WERI-Rb-1 (cell line): Measurements from ENCODE around the gene CDH4.

Experiments
- DNase-seq: peaks from one replicate; pipeline ENCODE4 v3.0.0-alpha.2; 2020
- H3K27ac ChIP-seq: fragments of 250-450 bp; sonication (Bioruptor Pico); 2 replicates; pipeline ENCODE4 v1.5.1; 2020; ENCODE audit warnings: mild to moderate bottlenecking, moderate library complexity
- H3K27me3 ChIP-seq: fragments of 250-450 bp; sonication (Bioruptor Pico); 2 replicates; pipeline ENCODE4 v1.5.1; 2021; ENCODE audit warnings: mild to moderate bottlenecking, low read depth, moderate library complexity; ENCODE audit not compliant: insufficient read depth, severe bottlenecking
- H3K36me3 ChIP-seq: fragments of 250-450 bp; sonication (Bioruptor Pico); 2 replicates; pipeline ENCODE4 v1.5.1; 2020; ENCODE audit warnings: mild to moderate bottlenecking, moderate library complexity
- H3K4me3 ChIP-seq: 2 replicates; pipeline ENCODE4 v1.5.1; 2011; ENCODE audit warnings: low read depth, mild to moderate bottlenecking, control low read depth, low read length
- H3K9me3 ChIP-seq: fragments of 250-450 bp; sonication (Bioruptor Pico); 2 replicates; pipeline ENCODE4 v1.5.1; 2021; ENCODE audit warnings: mild to moderate bottlenecking, moderate library complexity; ENCODE audit not compliant: severe bottlenecking
- TF ChIP-seq, protein P1 (sequence below): IDR thresholded peaks from 2 replicates; pipeline ENCODE4 v1.5.1; 2011; ENCODE audit warnings: low read depth, mild to moderate bottlenecking, control low read depth, inconsistent platforms, low read length

Gene CDH4

DNA sequence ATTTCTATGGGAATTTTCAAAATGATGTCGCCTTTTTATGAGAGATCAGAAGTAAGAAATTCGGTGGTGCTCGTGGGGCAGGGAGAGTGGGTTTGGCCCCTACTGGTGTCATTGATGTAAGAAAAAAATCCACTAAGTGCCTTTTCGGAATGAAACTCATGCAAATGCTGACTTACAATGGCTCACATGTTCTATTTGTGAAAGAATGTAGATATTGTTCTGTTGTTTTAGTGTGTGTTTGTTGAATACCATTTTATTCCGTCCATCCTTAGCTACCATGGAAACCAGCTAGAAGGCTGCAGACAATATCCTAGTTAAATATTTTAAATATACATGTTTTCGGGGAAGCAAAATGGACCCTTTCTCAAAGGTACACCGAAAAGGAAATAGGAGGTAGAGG lies 508.7 kb downstream of the CDH4 start:
- peaks cover 98% of the 10 kb centered on the region for H3K27me3 ChIP-seq
- TF ChIP-seq, protein P1, sequence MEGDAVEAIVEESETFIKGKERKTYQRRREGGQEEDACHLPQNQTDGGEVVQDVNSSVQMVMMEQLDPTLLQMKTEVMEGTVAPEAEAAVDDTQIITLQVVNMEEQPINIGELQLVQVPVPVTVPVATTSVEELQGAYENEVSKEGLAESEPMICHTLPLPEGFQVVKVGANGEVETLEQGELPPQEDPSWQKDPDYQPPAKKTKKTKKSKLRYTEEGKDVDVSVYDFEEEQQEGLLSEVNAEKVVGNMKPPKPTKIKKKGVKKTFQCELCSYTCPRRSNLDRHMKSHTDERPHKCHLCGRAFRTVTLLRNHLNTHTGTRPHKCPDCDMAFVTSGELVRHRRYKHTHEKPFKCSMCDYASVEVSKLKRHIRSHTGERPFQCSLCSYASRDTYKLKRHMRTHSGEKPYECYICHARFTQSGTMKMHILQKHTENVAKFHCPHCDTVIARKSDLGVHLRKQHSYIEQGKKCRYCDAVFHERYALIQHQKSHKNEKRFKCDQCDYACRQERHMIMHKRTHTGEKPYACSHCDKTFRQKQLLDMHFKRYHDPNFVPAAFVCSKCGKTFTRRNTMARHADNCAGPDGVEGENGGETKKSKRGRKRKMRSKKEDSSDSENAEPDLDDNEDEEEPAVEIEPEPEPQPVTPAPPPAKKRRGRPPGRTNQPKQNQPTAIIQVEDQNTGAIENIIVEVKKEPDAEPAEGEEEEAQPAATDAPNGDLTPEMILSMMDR, result no peak
- H3K36me3 ChIP-seq, result no peaks in the 10 kb centered on the region

DNA sequence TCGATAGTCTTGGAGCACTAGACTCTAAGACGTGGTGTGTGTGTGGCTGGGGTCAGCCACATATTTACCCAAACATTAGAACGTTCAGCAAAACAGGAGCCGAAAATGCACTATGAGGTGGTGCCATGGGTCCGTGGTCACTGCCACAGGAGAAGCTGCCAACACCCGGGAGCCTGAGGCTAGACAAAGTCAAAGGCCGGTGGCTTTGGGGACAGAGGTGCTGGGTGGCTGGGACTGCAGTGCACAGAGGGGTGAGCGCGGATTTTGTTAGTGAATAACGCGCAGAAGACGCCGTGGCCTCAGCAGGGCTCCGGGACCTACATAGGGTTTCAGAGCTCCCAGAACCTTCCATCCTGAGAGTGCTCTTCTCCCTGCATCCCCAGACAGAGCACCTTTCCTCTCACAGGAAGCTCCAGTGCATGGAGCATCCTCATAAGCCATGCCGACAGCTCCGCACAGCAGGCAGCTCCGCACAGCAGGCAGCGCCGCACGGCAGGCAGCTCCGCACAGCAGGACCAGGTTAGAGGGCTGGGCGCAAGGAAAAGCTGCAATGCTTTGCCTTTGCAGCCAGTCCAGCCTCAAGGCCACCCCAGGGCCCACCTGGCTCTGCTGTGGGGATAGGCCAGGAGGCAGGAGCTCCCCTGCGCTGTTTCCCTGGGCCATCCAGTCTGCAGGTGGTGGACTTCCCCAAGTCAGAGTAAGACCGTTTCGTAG lies 509.5 kb downstream of the CDH4 start:
- Histone ChIP-seq H3K4me3 (no peak overlapping the region), H3K27me3 (peaks cover 99% of the 10 kb centered on the region), H3K36me3 (no peaks in the 10 kb centered on the region), H3K9me3 (no peaks in the 10 kb centered on the region), H3K27ac (no peak overlapping the region)
- TF ChIP-seq, protein P1, result no peak
- no peak for DNase-seq

More for the DNA sequence above, 508.7 kb downstream of the CDH4 start:
- Histone ChIP-seq H3K9me3 (no peaks in the 10 kb centered on the region), H3K4me3 (no peak overlapping the region), H3K27ac (no peak overlapping the region)
- DNase-seq, result no peak

DNA sequence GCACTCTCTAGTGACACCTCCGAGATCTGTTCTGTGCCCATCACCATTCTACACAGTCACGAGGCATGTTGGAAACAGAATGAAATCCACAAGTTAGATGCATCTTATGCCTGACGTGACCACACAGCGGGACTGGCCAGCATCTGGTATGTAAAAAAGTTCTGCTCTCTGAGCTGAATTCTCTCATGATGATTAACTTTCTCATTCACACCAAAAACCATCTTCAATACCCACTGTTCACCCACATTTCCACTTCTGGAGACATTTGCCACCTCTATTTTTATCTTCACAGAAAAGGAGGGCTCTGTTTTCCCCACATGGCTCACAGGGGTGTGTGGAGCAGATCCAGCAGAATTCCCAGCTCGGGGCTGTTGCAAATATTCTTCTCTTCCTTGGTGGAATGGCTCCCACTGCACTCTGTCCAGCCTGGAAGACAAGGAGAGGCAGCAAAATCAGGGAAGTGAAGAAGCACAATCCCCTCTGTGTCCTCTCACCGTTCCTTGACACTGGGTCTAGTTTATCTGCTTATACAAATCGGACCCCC lies 510.2 kb downstream of the CDH4 start:
- H3K9me3 ChIP-seq, result no peaks in the 10 kb centered on the region
- DNase-seq, result no peak
- H3K27ac ChIP-seq, result no peak overlapping the region
- TF ChIP-seq, protein P1, result no peak
- H3K4me3 ChIP-seq, result no peak overlapping the region
- no peaks in the 10 kb centered on the region for H3K36me3 ChIP-seq
- peaks cover 99% of the 10 kb centered on the region for H3K27me3 ChIP-seq

DNA sequence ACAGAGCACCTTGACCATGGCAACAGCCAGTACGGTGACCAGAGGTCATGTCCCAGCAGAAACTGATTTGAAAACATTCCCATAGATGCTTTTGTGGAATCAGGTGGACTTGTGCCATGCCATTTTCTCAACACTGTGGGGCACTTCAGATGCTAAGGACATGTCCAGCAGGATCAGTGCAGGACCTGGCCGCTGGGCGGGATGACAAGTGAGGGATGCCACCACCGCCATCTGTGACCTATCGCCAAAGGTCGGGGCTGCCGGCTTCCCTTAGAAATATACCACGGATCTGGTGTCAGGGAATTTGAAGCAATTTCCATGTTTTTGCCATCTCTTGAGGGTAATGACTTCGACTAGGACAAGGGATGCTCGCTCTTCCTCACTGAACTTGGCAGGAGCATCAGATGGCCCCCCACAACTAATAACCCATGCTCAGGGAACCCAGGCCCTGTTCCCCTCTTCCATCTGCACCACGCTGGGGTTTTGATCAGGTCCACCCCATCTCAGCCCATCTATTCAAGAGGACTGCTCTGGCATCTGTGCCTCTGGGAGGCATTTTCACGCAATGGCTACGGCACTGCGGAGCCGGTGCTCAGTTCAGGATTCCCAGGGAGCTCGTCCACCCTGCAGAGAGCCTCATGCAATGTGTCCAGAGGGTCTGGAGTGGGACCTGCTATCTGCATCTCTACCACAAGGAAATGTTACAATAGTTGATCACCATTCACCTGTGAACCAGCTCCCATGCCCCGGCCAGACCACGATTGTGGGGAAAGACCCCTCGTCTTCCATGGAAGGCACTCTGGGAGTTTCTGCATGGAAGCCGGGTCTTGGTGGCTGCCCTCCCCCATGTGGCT lies 511.1 kb downstream of the CDH4 start:
- DNase-seq, result no peak
- H3K27me3 ChIP-seq, result peaks cover 98% of the 10 kb centered on the region
- no peaks in the 10 kb centered on the region for H3K36me3 ChIP-seq
- TF ChIP-seq, protein P1, result no peak
- H3K27ac ChIP-seq, result no peak overlapping the region
- H3K9me3 ChIP-seq, result no peaks in the 10 kb centered on the region
- no peak overlapping the region for H3K4me3 ChIP-seq

DNA sequence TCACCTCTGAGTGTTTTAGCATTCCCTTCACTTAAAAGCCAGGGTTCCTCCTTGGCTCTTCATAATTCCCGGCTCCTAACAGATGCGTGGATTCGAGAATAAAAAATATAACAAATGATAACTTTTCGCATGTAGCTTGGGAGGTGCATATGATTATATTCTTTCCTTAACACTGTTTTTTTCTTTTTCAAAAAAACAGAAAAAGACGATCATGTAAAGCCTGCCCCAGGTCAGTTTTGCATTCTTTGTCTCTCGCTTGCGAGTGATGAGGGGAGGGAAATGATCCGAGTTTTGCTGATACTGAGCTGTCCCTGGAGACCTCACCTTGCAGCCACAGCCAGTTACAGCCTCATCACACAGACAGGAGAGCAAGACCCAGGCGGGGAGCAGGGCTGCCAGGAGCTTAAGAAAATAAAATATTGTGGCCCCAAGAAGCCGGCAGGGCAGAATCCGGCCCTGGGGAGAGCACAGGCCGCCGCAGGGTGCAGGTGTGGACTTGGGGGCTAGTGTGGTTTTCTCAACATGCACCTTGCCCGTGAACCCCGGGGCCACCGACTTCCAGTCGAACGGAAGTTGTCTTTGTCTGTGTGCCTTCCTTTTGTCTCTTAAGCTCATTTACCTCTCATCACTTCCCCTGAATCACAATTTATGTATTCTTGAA lies 511.8 kb downstream of the CDH4 start:
- no peak overlapping the region for H3K27ac ChIP-seq
- no peaks in the 10 kb centered on the region for H3K36me3 ChIP-seq
- H3K27me3 ChIP-seq, result peaks cover 97% of the 10 kb centered on the region
- TF ChIP-seq, protein P1, result no peak
- no peak overlapping the region for H3K4me3 ChIP-seq
- no peak for DNase-seq
- H3K9me3 ChIP-seq, result no peaks in the 10 kb centered on the region
